Astrocyte of the cerebellum (primary cell): ENCODE measurements around the gene HYKK.

ENCODE experiments used
- DNase-seq: peaks from one replicate; pipeline ENCODE4 v3.0.0-alpha.2; 2011; ENCODE audit warnings: low read depth
- H3K4me3 ChIP-seq: 2 replicates; pipeline ENCODE4 v1.5.1; 2011; ENCODE audit warnings: mild to moderate bottlenecking, low read depth, low read length, moderate library complexity
- CTCF ChIP-seq: IDR thresholded peaks from 2 replicates; pipeline ENCODE4 v1.5.1; 2012; ENCODE audit warnings: low read length, low read depth, moderate library complexity, mild to moderate bottlenecking; ENCODE audit errors: missing control alignments
- in situ Hi-C: cut with HindIII; loops from 2 replicates; pipeline ENCODE4 v1.10.0; 2017; ENCODE audit warnings: low sequenced_read_pairs

HYKK gene

GRCh38 chr15:78573416-78573815, 66.0 kb downstream of the HYKK start:
- no peak for TF ChIP-seq CTCF
- no peak overlapping the region for H3K4me3 ChIP-seq
- in situ Hi-C loops = no loop called here
- DNase-seq = no peak

- no peak for TF ChIP-seq CTCF
- in situ Hi-C loops = no loop called here
- no peak for DNase-seq
- no peak overlapping the region for H3K4me3 ChIP-seq
Observed at GRCh38 chr15:78574944-78575343, 67.6 kb downstream of the HYKK start.
